HEK293 (cell line): ENCODE data around the gene HPSE2.

Experiments used
- CTCF ChIA-PET: fragments of 350-600 bp; formaldehyde crosslinking; extraction: SDS; loops from one replicate; lab custom pipeline; 2021; ENCODE audit warnings: antibody characterized with exemption; lab: Yijun Ruan, JAX
- POLR2A ChIA-PET: fragments of 300-600 bp; formaldehyde crosslinking; extraction: SDS; loops from one replicate; lab custom pipeline; 2020; ENCODE audit warnings: antibody characterized with exemption, inconsistent platforms; lab: Yijun Ruan, JAX
- H3K27ac ChIP-seq: fragments of 200-500 bp; sonication (Bioruptor generic); 2 replicates; pipeline ENCODE4 v1.5.1; 2014; ENCODE audit warnings: low read depth, low read length, control low read depth, inconsistent platforms; ENCODE audit errors: extremely low read depth
- H3K36me3 ChIP-seq, 2 experiments: fragments of 200-500 bp in 1 of 2; sonication (Bioruptor generic) in 1 of 2; 1 replicate in 1 of 2; 2 replicates in 1 of 2; pipeline ENCODE4 v1.5.1; 2014 to 2017; ENCODE audit warnings: inconsistent platforms in 2 of 2, low read length in 2 of 2; ENCODE audit not compliant: control insufficient read depth in 2 of 2, insufficient read depth in 1 of 2
- H3K4me1 ChIP-seq: fragments of 200-500 bp; sonication (Bioruptor generic); 2 replicates; pipeline ENCODE4 v1.5.1; 2014; ENCODE audit warnings: mild to moderate bottlenecking, low read length, inconsistent platforms; ENCODE audit not compliant: control insufficient read depth, insufficient read depth
- H3K4me3 ChIP-seq: 2 replicates; pipeline ENCODE4 v1.5.1; 2011; ENCODE audit warnings: low read depth, mild to moderate bottlenecking, control low read depth, low read length, moderate library complexity
- H3K9me3 ChIP-seq: fragments of 200-500 bp; sonication (Bioruptor generic); 2 replicates; pipeline ENCODE4 v1.5.1; 2014; ENCODE audit warnings: low read depth, low read length, inconsistent platforms; ENCODE audit not compliant: control insufficient read depth, insufficient read depth
- BCL11A ChIP-seq: fragments of 450-650 bp; formaldehyde crosslinking; IDR thresholded peaks from 2 replicates; pipeline ENCODE4 v1.5.1; 2016; ENCODE audit warnings: low read depth, missing biosample characterization, missing genetic modification characterization
- BCL11B ChIP-seq: fragments of 450-650 bp; formaldehyde crosslinking; IDR thresholded peaks from 2 replicates; pipeline ENCODE4 v1.5.1; 2016; ENCODE audit warnings: low read depth, missing biosample characterization, missing genetic modification characterization
- HOXD13 ChIP-seq: sonication (generic); formaldehyde crosslinking; IDR thresholded peaks from 2 replicates; pipeline ENCODE4 v1.8.0; 2022; ENCODE audit warnings: missing genetic modification reagents, borderline replicate concordance
- KLF16 ChIP-seq: fragments of 450-650 bp; formaldehyde crosslinking; IDR thresholded peaks from 2 replicates; pipeline ENCODE4 v1.5.1; 2017; ENCODE audit warnings: missing biosample characterization, missing genetic modification characterization
- KLF9 ChIP-seq: fragments of 450-650 bp; formaldehyde crosslinking; IDR thresholded peaks from 2 replicates; pipeline ENCODE4 v1.5.1; 2016; ENCODE audit warnings: missing biosample characterization, missing genetic modification characterization, low read depth
- MZF1 ChIP-seq: fragments of 450-650 bp; formaldehyde crosslinking; IDR thresholded peaks from 2 replicates; pipeline ENCODE4 v1.5.1; 2017; ENCODE audit warnings: missing biosample characterization, missing genetic modification characterization, borderline replicate concordance
- SCRT1 ChIP-seq: fragments of 450-650 bp; formaldehyde crosslinking; IDR thresholded peaks from 2 replicates; pipeline ENCODE4 v1.5.1; 2016; ENCODE audit warnings: missing biosample characterization, missing genetic modification characterization, borderline replicate concordance
- TRIM28 ChIP-seq: IDR thresholded peaks from 2 replicates; pipeline ENCODE4 v1.6.1; 2011; ENCODE audit warnings: low read length, control low read depth, borderline replicate concordance
- ZFP37 ChIP-seq: fragments of 450-650 bp; formaldehyde crosslinking; IDR thresholded peaks from 2 replicates; pipeline ENCODE4 v1.5.1; 2016; ENCODE audit warnings: missing biosample characterization, missing genetic modification characterization
- ZFP69B ChIP-seq: fragments of 450-650 bp; formaldehyde crosslinking; IDR thresholded peaks from 2 replicates; pipeline ENCODE4 v1.5.1; 2016; ENCODE audit warnings: missing biosample characterization, missing genetic modification characterization
- ZNF138 ChIP-seq: fragments of 450-650 bp; formaldehyde crosslinking; IDR thresholded peaks from 2 replicates; pipeline ENCODE4 v1.5.1; 2016; ENCODE audit warnings: missing biosample characterization, missing genetic modification characterization, borderline replicate concordance
- ZNF140 ChIP-seq: fragments of 450-650 bp; formaldehyde crosslinking; IDR thresholded peaks from 2 replicates; pipeline ENCODE4 v1.5.1; 2016; ENCODE audit warnings: missing biosample characterization, missing genetic modification characterization
- ZNF169 ChIP-seq: fragments of 450-650 bp; formaldehyde crosslinking; IDR thresholded peaks from 2 replicates; pipeline ENCODE4 v1.5.1; 2016; ENCODE audit warnings: missing biosample characterization, missing genetic modification characterization
- ZNF19 ChIP-seq: fragments of 450-650 bp; formaldehyde crosslinking; IDR thresholded peaks from 2 replicates; pipeline ENCODE4; 2016; ENCODE audit warnings: missing biosample characterization, missing genetic modification characterization, low read depth
- ZNF223 ChIP-seq: fragments of 450-650 bp; formaldehyde crosslinking; IDR thresholded peaks from 2 replicates; pipeline ENCODE4 v1.5.1; 2016; ENCODE audit warnings: missing biosample characterization, missing genetic modification characterization
- ZNF248 ChIP-seq: fragments of 450-650 bp; formaldehyde crosslinking; IDR thresholded peaks from 2 replicates; pipeline ENCODE4 v1.5.1; 2017; ENCODE audit warnings: missing biosample characterization, missing genetic modification characterization
- ZNF354C ChIP-seq: fragments of 450-650 bp; formaldehyde crosslinking; IDR thresholded peaks from 2 replicates; pipeline ENCODE4 v1.5.1; 2016; ENCODE audit warnings: missing biosample characterization, missing genetic modification characterization, low read depth, borderline replicate concordance
- ZNF404 ChIP-seq: fragments of 450-650 bp; formaldehyde crosslinking; IDR thresholded peaks from 2 replicates; pipeline ENCODE4 v1.5.1; 2017; ENCODE audit warnings: missing biosample characterization, missing genetic modification characterization
- ZNF501 ChIP-seq: fragments of 450-650 bp; formaldehyde crosslinking; IDR thresholded peaks from 2 replicates; pipeline ENCODE4 v1.5.1; 2016; ENCODE audit warnings: missing biosample characterization, missing genetic modification characterization
- ZNF529 ChIP-seq: fragments of 450-650 bp; formaldehyde crosslinking; IDR thresholded peaks from 2 replicates; pipeline ENCODE4 v1.5.1; 2017; ENCODE audit warnings: missing genetic modification characterization, missing biosample characterization; ENCODE audit not compliant: insufficient replicate concordance
- ZNF555 ChIP-seq: fragments of 450-650 bp; formaldehyde crosslinking; conservative IDR thresholded peaks from 2 replicates; pipeline ENCODE4 v1.5.1; 2017; ENCODE audit warnings: missing biosample characterization, mild to moderate bottlenecking, missing genetic modification characterization, inconsistent platforms
- ZNF785 ChIP-seq: fragments of 450-650 bp; formaldehyde crosslinking; IDR thresholded peaks from 2 replicates; pipeline ENCODE4 v1.5.1; 2016; ENCODE audit warnings: missing biosample characterization, missing genetic modification characterization
- TF ChIP-seq, protein P1 (sequence below): fragments of 450-650 bp; formaldehyde crosslinking; IDR thresholded peaks from 2 replicates; pipeline ENCODE4; 2016; ENCODE audit warnings: missing biosample characterization, missing genetic modification characterization
- TF ChIP-seq, protein P2 (sequence below): fragments of 450-650 bp; IDR thresholded peaks from 2 replicates; pipeline ENCODE4 v1.5.1; 2018; ENCODE audit warnings: missing biosample characterization, mild to moderate bottlenecking, missing genetic modification characterization
- TF ChIP-seq, protein P3 (sequence below): fragments of 450-650 bp; IDR thresholded peaks from 2 replicates; pipeline ENCODE4 v1.5.1; 2018; ENCODE audit warnings: missing biosample characterization, missing genetic modification characterization
- TF ChIP-seq, protein P4 (sequence below): fragments of 450-650 bp; formaldehyde crosslinking; IDR thresholded peaks from 2 replicates; pipeline ENCODE4 v1.5.1; 2016; ENCODE audit warnings: missing biosample characterization, missing genetic modification characterization
- TF ChIP-seq, protein P5 (sequence below): fragments of 450-650 bp; formaldehyde crosslinking; IDR thresholded peaks from 2 replicates; pipeline ENCODE4 v1.5.1; 2017; ENCODE audit warnings: missing biosample characterization, missing genetic modification characterization
- TF ChIP-seq, protein P6 (sequence below): fragments of 450-650 bp; formaldehyde crosslinking; IDR thresholded peaks from 2 replicates; pipeline ENCODE4 v1.5.1; 2016; ENCODE audit warnings: missing biosample characterization, missing genetic modification characterization

The HPSE2 gene

DNA sequence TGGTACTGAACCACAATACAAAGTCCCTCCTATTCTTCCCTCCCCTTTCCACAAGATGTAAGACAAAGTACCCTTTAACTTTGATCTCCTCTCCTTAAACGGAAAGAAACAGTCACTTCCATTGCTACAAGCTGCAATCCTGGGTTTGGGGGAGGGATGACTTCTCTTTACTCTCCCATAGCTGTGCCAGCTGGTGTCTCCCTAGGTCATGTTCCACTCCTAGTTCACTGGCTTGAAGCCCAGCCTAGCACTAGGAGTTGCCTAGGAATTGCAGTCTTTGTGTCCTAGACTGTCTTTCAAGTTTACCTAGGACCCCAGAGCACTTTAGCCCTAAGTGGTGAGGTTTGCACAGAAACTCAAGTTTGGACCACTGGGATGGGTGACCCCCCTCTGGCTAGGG, 311.1 kb downstream of the HPSE2 start:
- Histone ChIP-seq H3K4me1 (no peaks in the 10 kb centered on the region), H3K36me3 (no peaks in the 10 kb centered on the region), H3K9me3 (no peaks in the 10 kb centered on the region), H3K4me3 (no peak overlapping the region), H3K27ac (no peak overlapping the region)
- CTCF ChIA-PET = no interaction called here
- POLR2A ChIA-PET = no interaction called here
- TF ChIP-seq BCL11B (tag by site-specific recombination) (no peak), ZNF19 (no peak), TRIM28 (no peak), SCRT1 (tag by site-specific recombination) (no peak), HOXD13 (CRISPR knock-in tag) (no peak), KLF16 (no peak), ZNF138 (tag by site-specific recombination) (no peak), ZNF501 (tag by site-specific recombination) (no peak), ZNF555 (tag by site-specific recombination) (no peak), ZNF223 (tag by site-specific recombination) (no peak), ZNF404 (tag by site-specific recombination) (no peak), ZNF785 (no peak), ZNF140 (no peak), ZNF248 (no peak)
- TF ChIP-seq, protein P1, sequence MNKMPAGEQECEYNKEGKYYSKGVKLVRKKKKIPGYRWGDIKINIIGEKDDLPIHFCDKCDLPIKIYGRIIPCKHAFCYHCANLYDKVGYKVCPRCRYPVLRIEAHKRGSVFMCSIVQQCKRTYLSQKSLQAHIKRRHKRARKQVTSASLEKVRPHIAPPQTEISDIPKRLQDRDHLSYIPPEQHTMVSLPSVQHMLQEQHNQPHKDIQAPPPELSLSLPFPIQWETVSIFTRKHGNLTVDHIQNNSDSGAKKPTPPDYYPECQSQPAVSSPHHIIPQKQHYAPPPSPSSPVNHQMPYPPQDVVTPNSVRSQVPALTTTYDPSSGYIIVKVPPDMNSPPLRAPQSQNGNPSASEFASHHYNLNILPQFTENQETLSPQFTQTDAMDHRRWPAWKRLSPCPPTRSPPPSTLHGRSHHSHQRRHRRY (tag by site-specific recombination) = no peak
- TF ChIP-seq, protein P2, sequence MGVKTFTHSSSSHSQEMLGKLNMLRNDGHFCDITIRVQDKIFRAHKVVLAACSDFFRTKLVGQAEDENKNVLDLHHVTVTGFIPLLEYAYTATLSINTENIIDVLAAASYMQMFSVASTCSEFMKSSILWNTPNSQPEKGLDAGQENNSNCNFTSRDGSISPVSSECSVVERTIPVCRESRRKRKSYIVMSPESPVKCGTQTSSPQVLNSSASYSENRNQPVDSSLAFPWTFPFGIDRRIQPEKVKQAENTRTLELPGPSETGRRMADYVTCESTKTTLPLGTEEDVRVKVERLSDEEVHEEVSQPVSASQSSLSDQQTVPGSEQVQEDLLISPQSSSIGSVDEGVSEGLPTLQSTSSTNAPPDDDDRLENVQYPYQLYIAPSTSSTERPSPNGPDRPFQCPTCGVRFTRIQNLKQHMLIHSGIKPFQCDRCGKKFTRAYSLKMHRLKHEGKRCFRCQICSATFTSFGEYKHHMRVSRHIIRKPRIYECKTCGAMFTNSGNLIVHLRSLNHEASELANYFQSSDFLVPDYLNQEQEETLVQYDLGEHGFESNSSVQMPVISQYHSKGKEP (tag by site-specific recombination) = no peak
- TF ChIP-seq, protein P3, sequence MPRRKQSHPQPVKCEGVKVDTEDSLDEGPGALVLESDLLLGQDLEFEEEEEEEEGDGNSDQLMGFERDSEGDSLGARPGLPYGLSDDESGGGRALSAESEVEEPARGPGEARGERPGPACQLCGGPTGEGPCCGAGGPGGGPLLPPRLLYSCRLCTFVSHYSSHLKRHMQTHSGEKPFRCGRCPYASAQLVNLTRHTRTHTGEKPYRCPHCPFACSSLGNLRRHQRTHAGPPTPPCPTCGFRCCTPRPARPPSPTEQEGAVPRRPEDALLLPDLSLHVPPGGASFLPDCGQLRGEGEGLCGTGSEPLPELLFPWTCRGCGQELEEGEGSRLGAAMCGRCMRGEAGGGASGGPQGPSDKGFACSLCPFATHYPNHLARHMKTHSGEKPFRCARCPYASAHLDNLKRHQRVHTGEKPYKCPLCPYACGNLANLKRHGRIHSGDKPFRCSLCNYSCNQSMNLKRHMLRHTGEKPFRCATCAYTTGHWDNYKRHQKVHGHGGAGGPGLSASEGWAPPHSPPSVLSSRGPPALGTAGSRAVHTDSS (tag by site-specific recombination) = no peak
- TF ChIP-seq, protein P4, sequence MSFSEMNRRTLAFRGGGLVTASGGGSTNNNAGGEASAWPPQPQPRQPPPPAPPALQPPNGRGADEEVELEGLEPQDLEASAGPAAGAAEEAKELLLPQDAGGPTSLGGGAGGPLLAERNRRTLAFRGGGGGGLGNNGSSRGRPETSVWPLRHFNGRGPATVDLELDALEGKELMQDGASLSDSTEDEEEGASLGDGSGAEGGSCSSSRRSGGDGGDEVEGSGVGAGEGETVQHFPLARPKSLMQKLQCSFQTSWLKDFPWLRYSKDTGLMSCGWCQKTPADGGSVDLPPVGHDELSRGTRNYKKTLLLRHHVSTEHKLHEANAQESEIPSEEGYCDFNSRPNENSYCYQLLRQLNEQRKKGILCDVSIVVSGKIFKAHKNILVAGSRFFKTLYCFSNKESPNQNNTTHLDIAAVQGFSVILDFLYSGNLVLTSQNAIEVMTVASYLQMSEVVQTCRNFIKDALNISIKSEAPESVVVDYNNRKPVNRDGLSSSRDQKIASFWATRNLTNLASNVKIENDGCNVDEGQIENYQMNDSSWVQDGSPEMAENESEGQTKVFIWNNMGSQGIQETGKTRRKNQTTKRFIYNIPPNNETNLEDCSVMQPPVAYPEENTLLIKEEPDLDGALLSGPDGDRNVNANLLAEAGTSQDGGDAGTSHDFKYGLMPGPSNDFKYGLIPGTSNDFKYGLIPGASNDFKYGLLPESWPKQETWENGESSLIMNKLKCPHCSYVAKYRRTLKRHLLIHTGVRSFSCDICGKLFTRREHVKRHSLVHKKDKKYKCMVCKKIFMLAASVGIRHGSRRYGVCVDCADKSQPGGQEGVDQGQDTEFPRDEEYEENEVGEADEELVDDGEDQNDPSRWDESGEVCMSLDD (tag by site-specific recombination) = no peak

DNA sequence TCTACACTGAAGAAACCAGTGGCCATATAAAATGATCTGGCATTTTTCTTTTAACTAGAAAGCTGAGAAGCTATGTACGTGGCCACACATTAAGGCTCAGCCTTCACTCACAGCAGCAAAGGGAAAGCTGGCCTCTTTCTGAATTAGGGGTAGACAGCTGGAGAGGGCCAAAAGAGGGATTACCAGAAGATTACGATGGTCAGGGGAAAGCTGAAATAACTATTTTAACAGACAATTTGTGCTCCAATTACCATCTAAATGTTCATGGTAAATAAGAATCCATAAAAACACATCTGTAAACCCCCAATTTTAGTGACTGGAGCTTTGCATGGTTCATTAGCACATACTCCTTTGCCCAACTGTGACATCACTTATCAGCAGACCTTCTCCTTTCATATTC, 314.3 kb downstream of the HPSE2 start:
- Histone ChIP-seq H3K27ac (no peak overlapping the region), H3K9me3 (no peaks in the 10 kb centered on the region), H3K36me3 (no peaks in the 10 kb centered on the region), H3K4me1 (peaks cover 8% of the 10 kb centered on the region), H3K4me3 (no peak overlapping the region)
- ChIA-PET CTCF (no interaction called here), POLR2A (no interaction called here)
- TF ChIP-seq ZFP69B (tag by site-specific recombination) = no peak
- no peak for TF ChIP-seq ZNF354C
- TF ChIP-seq, protein P5, sequence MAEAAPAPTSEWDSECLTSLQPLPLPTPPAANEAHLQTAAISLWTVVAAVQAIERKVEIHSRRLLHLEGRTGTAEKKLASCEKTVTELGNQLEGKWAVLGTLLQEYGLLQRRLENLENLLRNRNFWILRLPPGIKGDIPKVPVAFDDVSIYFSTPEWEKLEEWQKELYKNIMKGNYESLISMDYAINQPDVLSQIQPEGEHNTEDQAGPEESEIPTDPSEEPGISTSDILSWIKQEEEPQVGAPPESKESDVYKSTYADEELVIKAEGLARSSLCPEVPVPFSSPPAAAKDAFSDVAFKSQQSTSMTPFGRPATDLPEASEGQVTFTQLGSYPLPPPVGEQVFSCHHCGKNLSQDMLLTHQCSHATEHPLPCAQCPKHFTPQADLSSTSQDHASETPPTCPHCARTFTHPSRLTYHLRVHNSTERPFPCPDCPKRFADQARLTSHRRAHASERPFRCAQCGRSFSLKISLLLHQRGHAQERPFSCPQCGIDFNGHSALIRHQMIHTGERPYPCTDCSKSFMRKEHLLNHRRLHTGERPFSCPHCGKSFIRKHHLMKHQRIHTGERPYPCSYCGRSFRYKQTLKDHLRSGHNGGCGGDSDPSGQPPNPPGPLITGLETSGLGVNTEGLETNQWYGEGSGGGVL = no peak
- no peak for TF ChIP-seq BCL11A (tag by site-specific recombination)
- TF ChIP-seq, protein P6, sequence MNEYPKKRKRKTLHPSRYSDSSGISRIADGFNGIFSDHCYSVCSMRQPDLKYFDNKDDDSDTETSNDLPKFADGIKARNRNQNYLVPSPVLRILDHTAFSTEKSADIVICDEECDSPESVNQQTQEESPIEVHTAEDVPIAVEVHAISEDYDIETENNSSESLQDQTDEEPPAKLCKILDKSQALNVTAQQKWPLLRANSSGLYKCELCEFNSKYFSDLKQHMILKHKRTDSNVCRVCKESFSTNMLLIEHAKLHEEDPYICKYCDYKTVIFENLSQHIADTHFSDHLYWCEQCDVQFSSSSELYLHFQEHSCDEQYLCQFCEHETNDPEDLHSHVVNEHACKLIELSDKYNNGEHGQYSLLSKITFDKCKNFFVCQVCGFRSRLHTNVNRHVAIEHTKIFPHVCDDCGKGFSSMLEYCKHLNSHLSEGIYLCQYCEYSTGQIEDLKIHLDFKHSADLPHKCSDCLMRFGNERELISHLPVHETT (tag by site-specific recombination) = no peak
- no peak for TF ChIP-seq ZFP37 (tag by site-specific recombination)
- no peak for TF ChIP-seq ZNF169 (tag by site-specific recombination)
- TF ChIP-seq ZNF529 = no peak
- no peak for TF ChIP-seq KLF9
- no peak for TF ChIP-seq MZF1 (tag by site-specific recombination)
